Measurements from ENCODE around the gene SUN5. TPM values are rescaled to one million over a fixed set of nuclear protein-coding genes. Genes with fewer than 3 reads are reported as not detected.

SUN5 gene
- total RNA-seq, 2 donors from 2014 or later = not detected

- intact Hi-C loops (cut with DNase I) = no loop called here
These were observed 23.8 kb upstream of the SUN5 start for GRCh38 chr20:33027769-33028751.

DNA sequence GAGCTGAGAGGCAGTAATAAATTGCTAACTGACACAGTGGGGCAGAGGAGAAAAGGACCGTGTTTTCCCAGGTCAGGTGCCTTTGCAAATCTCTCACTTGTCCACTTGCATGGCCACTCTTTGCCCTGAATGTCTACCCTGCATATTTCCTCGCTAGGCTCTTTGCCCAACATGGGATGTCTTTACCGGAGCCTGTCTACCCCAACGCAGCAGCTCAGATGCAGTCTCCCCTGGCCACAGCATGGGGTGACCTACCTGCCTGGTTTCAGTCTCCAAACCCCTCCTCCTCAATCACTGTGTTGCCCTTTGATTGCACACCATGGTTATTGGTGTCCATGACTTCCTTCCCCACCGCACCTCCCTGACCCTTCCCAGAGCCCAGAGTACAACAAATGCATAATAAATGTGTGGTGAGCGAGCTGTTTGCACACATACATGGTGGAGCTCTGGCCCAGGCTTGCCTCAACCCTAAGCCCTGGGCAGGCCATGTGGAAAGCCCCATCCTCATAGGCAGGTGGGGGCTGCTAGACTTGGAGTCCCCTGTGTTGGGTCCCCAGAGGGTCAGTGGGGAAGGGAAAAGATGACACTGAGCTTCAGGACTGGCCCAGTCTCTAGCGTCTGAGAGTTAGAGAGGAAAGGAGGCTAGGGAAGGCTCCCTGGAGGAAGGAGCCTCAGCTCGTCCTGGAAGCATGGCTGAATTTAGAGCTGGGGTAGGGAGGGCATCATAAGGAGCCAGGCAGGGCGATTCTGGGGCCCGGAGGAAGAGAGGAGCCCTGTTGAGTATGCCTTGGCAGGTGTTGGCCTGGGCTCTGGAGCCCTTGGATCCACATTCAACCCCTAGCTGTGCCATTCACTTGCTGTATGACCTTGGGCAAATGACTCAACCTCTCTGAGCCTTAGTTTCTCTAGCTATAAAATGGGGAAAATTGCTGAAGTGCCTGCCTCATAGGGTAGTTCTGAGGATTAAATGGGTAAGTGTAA is 22.8 kb upstream of the SUN5 start:
- intact Hi-C loops (cut with DNase I) = no loop called here
- no peak for DNase-seq
- no peak for ATAC-seq

More at GRCh38 chr20:33027769-33028751, 23.8 kb upstream of the SUN5 start:
- ATAC-seq = no peak
- no peak for DNase-seq

- intact Hi-C loops (cut with DNase I) = no loop called here
- DNase-seq (no peak), ATAC-seq (no peak)
These were observed 22.0 kb upstream of the SUN5 start for GRCh38 chr20:33026072-33026778.

DNA sequence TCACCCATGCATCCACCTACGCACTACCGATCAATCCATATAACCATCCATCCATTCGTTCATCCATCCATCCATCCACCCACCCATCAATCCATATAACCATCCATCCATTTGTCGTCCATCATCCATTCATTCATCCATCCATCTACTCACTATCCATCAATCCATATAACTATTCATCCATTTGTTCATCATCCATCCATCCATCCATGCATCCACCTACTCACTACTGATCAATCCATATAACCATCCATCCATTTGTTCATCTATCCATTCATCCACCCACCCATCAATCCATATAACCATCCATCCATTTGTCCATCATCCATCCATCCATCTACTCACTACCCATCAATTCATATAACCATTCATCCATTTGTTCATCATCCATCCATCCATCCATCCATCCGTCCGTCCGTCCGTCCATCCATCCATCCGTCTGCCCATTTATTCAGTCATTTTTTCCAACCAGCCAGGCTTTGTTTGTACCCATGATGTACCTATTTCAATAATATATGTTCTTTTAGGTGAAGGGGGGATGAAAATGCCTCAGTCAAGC is 21.2 kb upstream of the SUN5 start:
- DNase-seq (no peak), ATAC-seq (no peak)
- intact Hi-C loops (cut with DNase I) = no loop called here

- ATAC-seq = no peak
- intact Hi-C loops (cut with DNase I) = no loop called here
- no peak for DNase-seq
These were observed 20.5 kb upstream of the SUN5 start for GRCh38 chr20:33024609-33025317.

GRCh38 chr20:33024243-33024560 is 20.0 kb upstream of the SUN5 start:
- DNase-seq (no peak), ATAC-seq (no peak)
- intact Hi-C loops (cut with DNase I) = no loop called here

DNA sequence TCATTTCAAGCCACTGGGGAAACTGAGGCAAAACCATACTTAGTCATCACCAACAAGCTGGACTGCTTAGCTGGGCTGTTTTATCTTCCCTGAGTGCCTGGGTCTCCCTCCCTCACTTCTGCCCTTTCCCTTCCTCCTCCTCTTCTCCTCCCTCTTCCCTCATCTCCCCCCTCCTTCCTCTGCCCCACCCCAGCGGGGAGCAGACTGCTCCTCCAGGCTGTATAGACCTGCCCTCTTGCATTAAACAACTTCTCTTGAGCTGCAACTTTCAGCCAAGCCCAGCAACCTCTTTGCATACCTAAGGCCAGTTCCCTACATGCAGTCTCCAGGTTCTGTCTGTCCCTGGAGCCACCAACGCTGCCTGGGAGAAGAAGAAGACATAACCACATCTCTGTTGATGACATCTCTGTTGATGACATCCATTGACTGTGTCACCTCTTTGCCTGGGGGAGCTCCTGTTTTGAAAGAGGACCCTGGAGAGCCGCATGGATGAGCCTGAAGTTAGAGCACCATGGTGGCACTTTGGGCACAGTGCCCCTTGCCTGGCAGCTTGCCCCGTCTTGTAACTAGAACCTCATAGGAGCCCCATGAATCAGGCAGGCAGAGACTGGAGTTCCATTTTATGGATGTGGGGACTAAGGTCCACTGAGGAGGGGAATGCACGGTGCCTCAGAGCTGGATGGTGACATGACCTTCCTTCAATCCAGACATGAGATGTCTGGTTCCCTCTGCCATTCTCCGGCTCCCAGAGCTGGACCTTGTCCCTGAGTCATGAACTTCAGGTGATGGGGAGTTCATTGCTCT is 19.4 kb upstream of the SUN5 start:
- ATAC-seq = no peak
- DNase-seq = no peak
- intact Hi-C loops (cut with DNase I) = no loop called here

DNA sequence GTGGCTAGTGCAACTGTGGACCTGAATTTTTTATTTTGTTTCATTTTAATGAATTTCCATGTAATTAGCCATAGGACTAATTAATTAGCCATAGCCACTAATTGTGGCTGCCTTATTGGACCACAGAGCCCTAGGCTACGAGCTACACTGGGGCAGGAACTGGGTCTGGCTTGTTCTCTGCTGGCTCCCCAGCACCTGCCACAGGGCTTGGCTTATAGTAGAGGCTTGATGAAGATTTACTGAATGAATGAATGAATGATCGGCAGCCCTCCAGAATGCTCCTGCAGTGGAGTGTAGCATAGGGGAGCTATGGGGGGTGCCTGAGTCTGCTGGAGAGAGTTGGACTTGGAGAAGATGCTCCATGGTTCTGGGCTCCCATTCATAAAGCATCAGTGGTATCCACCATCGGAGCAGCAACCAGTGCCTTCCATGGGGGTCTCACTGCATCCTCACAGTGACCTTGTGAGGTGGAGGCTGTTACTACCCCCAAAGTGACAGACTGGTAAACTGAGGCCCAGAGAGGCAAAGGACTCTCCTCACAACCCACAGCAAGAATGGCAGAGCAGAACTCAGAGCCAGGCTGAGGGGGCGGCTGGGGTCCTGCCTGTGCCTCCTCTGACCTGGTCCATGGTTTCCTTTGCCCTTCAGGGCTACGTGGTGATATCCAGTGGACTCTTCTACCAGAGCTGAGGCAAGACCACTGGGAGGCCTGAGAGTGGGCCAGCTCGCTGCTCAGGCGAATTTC is 18.6 kb upstream of the SUN5 start:
- intact Hi-C loops (cut with DNase I) = no loop called here
- DNase-seq = no peak
- ATAC-seq = no peak

- DNase-seq (no peak), ATAC-seq (no peak)
- intact Hi-C loops (cut with DNase I) = no loop called here
These were observed 18.1 kb upstream of the SUN5 start for GRCh38 chr20:33022289-33022688.

- DNase-seq = no peak
- ATAC-seq = no peak
- intact Hi-C loops (cut with DNase I) = no loop called here
These were observed 17.6 kb upstream of the SUN5 start for GRCh38 chr20:33021879-33022278.

DNA sequence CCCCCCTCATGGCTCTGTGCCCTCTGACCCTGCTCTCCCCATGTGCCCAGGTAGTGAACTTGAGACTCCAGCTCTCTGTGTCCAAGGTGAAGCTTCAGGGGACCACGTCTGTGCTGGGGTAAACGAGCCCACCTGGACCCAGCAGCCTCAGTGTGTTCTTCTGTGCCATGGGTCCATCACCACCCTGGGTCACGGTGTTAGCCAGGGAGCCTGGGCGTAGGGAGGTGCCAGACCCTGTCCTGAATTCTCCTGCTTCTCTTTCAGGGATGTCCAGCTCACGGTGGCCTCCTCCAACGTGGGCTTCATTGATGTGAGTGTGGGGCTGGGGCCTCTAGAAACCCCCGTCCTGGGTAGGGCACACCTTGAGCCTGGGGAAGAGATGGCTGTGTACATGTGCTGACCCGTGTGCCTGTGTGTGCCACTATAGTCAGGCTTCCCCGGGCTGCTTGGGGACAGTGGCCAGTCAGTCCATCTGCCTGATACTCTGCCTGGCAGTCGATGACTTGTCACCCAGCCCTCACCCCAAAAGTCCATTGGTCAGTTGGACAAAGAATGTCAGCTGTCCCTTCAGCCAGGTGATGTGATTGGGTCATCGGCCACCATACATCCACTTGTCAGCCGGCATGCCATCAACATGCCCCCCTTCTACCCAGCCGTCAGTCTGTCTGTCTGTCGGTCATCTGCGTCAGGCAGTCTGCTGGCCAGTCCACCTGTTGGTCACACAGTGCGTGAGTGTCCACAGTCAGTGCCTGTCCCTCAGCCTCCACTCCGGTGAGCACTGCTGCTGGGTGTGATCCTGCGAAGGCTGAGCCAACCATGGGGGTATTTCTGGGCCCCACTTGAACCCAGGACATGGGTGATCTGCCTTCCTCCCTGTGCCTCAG is 16.3 kb upstream of the SUN5 start:
- ATAC-seq = no peak
- DNase-seq = no peak
- intact Hi-C loops (cut with DNase I) = no loop called here

DNA sequence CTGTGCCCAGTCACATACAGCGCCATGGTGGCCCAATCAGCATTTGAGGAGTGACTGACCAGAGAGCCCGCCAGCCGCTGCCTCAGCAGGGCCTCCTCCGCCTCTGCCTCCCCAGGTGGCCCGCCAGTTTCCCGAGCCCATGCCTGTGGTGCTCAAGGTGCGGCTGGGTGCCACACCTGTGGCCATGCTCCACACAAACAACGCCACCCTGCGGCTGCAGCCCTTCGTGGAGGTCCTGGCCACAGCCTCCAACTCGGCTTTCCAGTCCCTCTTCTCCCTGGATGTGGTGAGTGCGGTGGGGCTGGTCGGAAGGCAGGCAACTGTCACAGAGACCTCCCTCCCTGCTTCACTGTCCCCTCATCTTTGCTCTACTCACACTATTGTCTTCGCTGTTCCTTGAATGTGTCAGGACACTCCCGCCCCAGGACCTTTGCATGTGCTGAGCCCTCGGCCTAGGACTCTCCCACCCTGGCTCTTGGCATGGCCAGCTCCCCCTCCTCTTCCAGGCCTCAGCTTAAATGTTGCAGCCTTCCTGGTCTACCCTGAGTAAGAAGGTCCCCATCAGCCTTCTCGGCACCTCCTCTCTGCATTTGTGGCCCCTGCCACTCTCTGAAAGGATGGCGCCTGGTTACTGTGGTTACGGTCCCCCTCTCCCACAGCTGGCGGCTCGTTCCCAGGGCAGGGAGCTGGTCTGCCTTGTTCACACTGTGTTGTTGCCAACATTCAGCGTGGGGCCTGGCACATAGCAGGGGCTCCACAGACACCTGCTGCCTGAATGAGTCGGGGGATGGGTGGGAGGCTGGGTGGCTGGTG is 15.4 kb upstream of the SUN5 start:
- ATAC-seq (no peak), DNase-seq (no peak)
- intact Hi-C loops (cut with DNase I) = no loop called here

GRCh38 chr20:33018169-33018931 is 14.1 kb upstream of the SUN5 start:
- DNase-seq = no peak
- ATAC-seq = no peak
- intact Hi-C loops (cut with DNase I) = no loop called here

GRCh38 chr20:33017542-33017941 is 13.3 kb upstream of the SUN5 start:
- no peak for ATAC-seq
- DNase-seq = no peak
- intact Hi-C loops (cut with DNase I) = no loop called here
